ENCODE results near the gene CDC42EP2. TPM values are rescaled to one million over a fixed set of nuclear protein-coding genes. Genes with fewer than 3 reads are reported as not detected.

The CDC42EP2 gene
- polyA plus RNA-seq, 2 of the 4 experiments (the other 2 are of a cell fraction), result 3.0 to 8.5 TPM

- Histone ChIP-seq H3K9me3 (no peaks in the 10 kb centered on the region), H3K4me3 (no peak overlapping the region), H3K27ac (peak overlapping the region in 1 of 2 experiments; percentile 63; a peak in 4 of 6 replicates), H3K4me2 (peak overlapping the region; percentile 62; the same call in 2 of the 3 replicates), H3K4me1 (peaks cover 59% of the 10 kb centered on the region)
- ChIA-PET CTCF (interaction anchor here (1.1 to 78.3 kb wide), 3 partner anchors 2 to 273 kb away, joined by 3 to 3090 read pairs (median 3090); partner anchors contain the start of genes CDC42EP2, DPF2, POLA2 and TIGD3), POLR2A (interaction anchor here (0.9 kb wide), 1 partner anchor 17 kb away, joined by 3 read pairs; the partner anchor contains the start of gene POLA2)
- ATAC-seq (no peak), FAIRE-seq (no peak), DNase-seq (ENCODE audit: low read depth in 1 of 2, low spot score in 1 of 2) (no peak)
- TF ChIP-seq RARB (CRISPR knock-in tag; IDR thresholded peaks at IDR 0.05), result no peak
- no peak for TF ChIP-seq JUN (IDR thresholded peaks at IDR 0.05)
- 34% methylated on average over 2 of the region's 2 CpGs for WGBS (ENCODE audit: missing lambda C conversion rate)
Observed at GRCh38 chr11:65278356-65278755, 36.3 kb upstream of the CDC42EP2 start.

- FAIRE-seq (no peak), DNase-seq (ENCODE audit: low read depth in 1 of 2, low spot score in 1 of 2) (no peak), ATAC-seq (no peak)
- CTCF ChIA-PET, result interaction anchor here (76.3 to 78.3 kb wide), 2 partner anchors 1 to 36 kb away, joined by 3090 read pairs; partner anchors contain the start of genes CDC42EP2, DPF2, POLA2 and TIGD3
- Histone ChIP-seq H3K4me1 (peaks cover 59% of the 10 kb centered on the region), H3K4me3 (no peak overlapping the region), H3K9me3 (no peaks in the 10 kb centered on the region), H3K4me2 (peak overlapping the region; percentile 62), H3K27ac (peak overlapping the region; percentile 54 to 63; a peak in 5 of 6 replicates)
- TF ChIP-seq HES2 (IDR thresholded peaks at IDR 0.05) (no peak), RFX5 (IDR thresholded peaks at IDR 0.05) (no peak), FOSL2 (IDR thresholded peaks at IDR 0.05) (no peak), FOSL2 (CRISPR knock-in tag; IDR thresholded peaks at IDR 0.05) (no peak), SMC3 (IDR thresholded peaks at IDR 0.05) (no peak), PBX3 (IDR thresholded peaks at IDR 0.05) (no peak), MAX (IDR thresholded peaks at IDR 0.05) (no peak), CTCF (IDR thresholded peaks at IDR 0.05) (no peak), EHMT2 (IDR thresholded peaks at IDR 0.05; ENCODE audit: low read depth) (no peak), KDM5A (IDR thresholded peaks at IDR 0.05) (no peak), HMGXB4 (CRISPR knock-in tag; IDR thresholded peaks at IDR 0.05; ENCODE audit: borderline replicate concordance) (no peak), FOSB (CRISPR knock-in tag; IDR thresholded peaks at IDR 0.05) (no peak), ATOH8 (CRISPR knock-in tag; IDR thresholded peaks at IDR 0.05; ENCODE audit: low read depth) (no peak), HDAC2 (IDR thresholded peaks at IDR 0.05) (no peak), REST (IDR thresholded peaks at IDR 0.05) (no peak), SREBF2 (IDR thresholded peaks at IDR 0.05) (no peak)
- POLR2A ChIA-PET, result interaction anchor here (0.9 to 2.5 kb wide), 5 partner anchors 14 to 143 kb away, joined by 3 to 25 read pairs (median 3); partner anchors contain the start of genes CDC42EP2, DPF2, NEAT1 and POLA2
- 88% methylated on average over 4 of the region's 4 CpGs for WGBS (ENCODE audit: missing lambda C conversion rate)
Observed at GRCh38 chr11:65279279-65279678, 35.4 kb upstream of the CDC42EP2 start.

Measured in A549 (cell line).